NT2/D1 (cell line): Measurements from ENCODE around the gene APOBEC3A.

Experiments used
- DNase-seq: peaks from one replicate; pipeline ENCODE4 v3.0.0-alpha.2; 2011; ENCODE audit warnings: low read depth, low spot score
- H3K27me3 ChIP-seq: 2 replicates; pipeline ENCODE4 v1.6.0; 2011; ENCODE audit warnings: mild to moderate bottlenecking; ENCODE audit not compliant: insufficient read length, insufficient read depth
- H3K36me3 ChIP-seq: 2 replicates; pipeline ENCODE4 v1.6.1; 2011; ENCODE audit warnings: mild to moderate bottlenecking, low read length, mixed read lengths; ENCODE audit not compliant: insufficient read depth, insufficient read length
- H3K4me1 ChIP-seq: 2 replicates; pipeline ENCODE4 v1.5.1; 2011; ENCODE audit not compliant: insufficient read depth, insufficient read length
- H3K4me3 ChIP-seq: 2 replicates; pipeline ENCODE4 v1.5.1; 2011; ENCODE audit warnings: low read depth; ENCODE audit not compliant: insufficient read length
- H3K9ac ChIP-seq: 2 replicates; pipeline ENCODE4 v1.6.0; 2011; ENCODE audit warnings: low read depth; ENCODE audit not compliant: insufficient read length
- H3K9me3 ChIP-seq: 2 replicates; pipeline ENCODE4 v1.5.1; 2011; ENCODE audit warnings: mild to moderate bottlenecking, low read length; ENCODE audit not compliant: insufficient read depth
- SUZ12 ChIP-seq: IDR thresholded peaks from 2 replicates; pipeline ENCODE4 v1.6.1; 2011; ENCODE audit not compliant: insufficient read length, insufficient read depth; ENCODE audit errors: extremely low read depth
- YY1 ChIP-seq: IDR thresholded peaks from 2 replicates; pipeline ENCODE4 v1.6.1; 2011; ENCODE audit not compliant: insufficient read length, insufficient read depth
- ZNF274 ChIP-seq: IDR thresholded peaks from 2 replicates; pipeline ENCODE4 v1.6.1; 2011; ENCODE audit warnings: mild to moderate bottlenecking, low read depth, low read length

Gene APOBEC3A

GRCh38 chr22:38937036-38937435 lies 20.4 kb upstream of the APOBEC3A start:
- H3K4me3 ChIP-seq, result no peak overlapping the region
- H3K36me3 ChIP-seq, result no peaks in the 10 kb centered on the region
- peaks cover 5% of the 10 kb centered on the region for H3K27me3 ChIP-seq
- TF ChIP-seq ZNF274, result no peak
- no peak for TF ChIP-seq YY1
- TF ChIP-seq SUZ12, result no peak
- H3K9me3 ChIP-seq, result no peaks in the 10 kb centered on the region
- no peak overlapping the region for H3K9ac ChIP-seq
- DNase-seq, result no peak
- H3K4me1 ChIP-seq, result no peaks in the 10 kb centered on the region

GRCh38 chr22:38937541-38937940 lies 19.9 kb upstream of the APOBEC3A start:
- Histone ChIP-seq H3K9ac (no peak overlapping the region), H3K4me1 (no peaks in the 10 kb centered on the region), H3K27me3 (peaks cover 5% of the 10 kb centered on the region), H3K4me3 (no peak overlapping the region), H3K9me3 (no peaks in the 10 kb centered on the region), H3K36me3 (no peaks in the 10 kb centered on the region)
- DNase-seq, result no peak
- TF ChIP-seq SUZ12 (no peak), YY1 (no peak), ZNF274 (no peak)

- H3K27me3 ChIP-seq, result peaks cover 10% of the 10 kb centered on the region
- TF ChIP-seq YY1 (no peak), SUZ12 (no peak), ZNF274 (no peak)
- no peak for DNase-seq
- H3K4me1 ChIP-seq, result no peaks in the 10 kb centered on the region
- H3K36me3 ChIP-seq, result no peaks in the 10 kb centered on the region
- no peak overlapping the region for H3K9ac ChIP-seq
- H3K4me3 ChIP-seq, result no peak overlapping the region
- H3K9me3 ChIP-seq, result no peaks in the 10 kb centered on the region
Observed at GRCh38 chr22:38938221-38938620, 19.2 kb upstream of the APOBEC3A start.

GRCh38 chr22:38938925-38939324 lies 18.5 kb upstream of the APOBEC3A start:
- no peak for TF ChIP-seq ZNF274
- no peak for TF ChIP-seq YY1
- TF ChIP-seq SUZ12, result no peak
- H3K4me1 ChIP-seq, result no peaks in the 10 kb centered on the region
- no peak overlapping the region for H3K4me3 ChIP-seq
- no peaks in the 10 kb centered on the region for H3K9me3 ChIP-seq
- peaks cover 17% of the 10 kb centered on the region for H3K27me3 ChIP-seq
- no peaks in the 10 kb centered on the region for H3K36me3 ChIP-seq
- no peak overlapping the region for H3K9ac ChIP-seq
- DNase-seq, result no peak

- no peak overlapping the region for H3K9ac ChIP-seq
Observed at GRCh38 chr22:38940811-38941384, 16.5 kb upstream of the APOBEC3A start.

GRCh38 chr22:38941488-38941987 lies 15.9 kb upstream of the APOBEC3A start:
- Histone ChIP-seq H3K9ac (no peak overlapping the region), H3K4me3 (no peak overlapping the region), H3K4me1 (peaks cover 2% of the 10 kb centered on the region), H3K36me3 (no peaks in the 10 kb centered on the region), H3K9me3 (no peaks in the 10 kb centered on the region), H3K27me3 (peaks cover 18% of the 10 kb centered on the region)
- no peak for DNase-seq
- TF ChIP-seq YY1 (no peak), ZNF274 (no peak), SUZ12 (no peak)

More at GRCh38 chr22:38940811-38941384, 16.5 kb upstream of the APOBEC3A start:
- peaks cover 18% of the 10 kb centered on the region for H3K27me3 ChIP-seq
- H3K4me1 ChIP-seq, result no peaks in the 10 kb centered on the region
- TF ChIP-seq ZNF274, result no peak
- no peak for DNase-seq
- no peaks in the 10 kb centered on the region for H3K9me3 ChIP-seq
- H3K4me3 ChIP-seq, result no peak overlapping the region
- H3K36me3 ChIP-seq, result no peaks in the 10 kb centered on the region

- Histone ChIP-seq H3K36me3 (no peaks in the 10 kb centered on the region), H3K27me3 (peaks cover 18% of the 10 kb centered on the region)
Observed at GRCh38 chr22:38942702-38943101, 14.7 kb upstream of the APOBEC3A start.

GRCh38 chr22:38943201-38943600 lies 14.2 kb upstream of the APOBEC3A start:
- no peaks in the 10 kb centered on the region for H3K36me3 ChIP-seq
- H3K4me3 ChIP-seq, result no peak overlapping the region
- peaks cover 6% of the 10 kb centered on the region for H3K4me1 ChIP-seq
- H3K27me3 ChIP-seq, result peaks cover 18% of the 10 kb centered on the region
- TF ChIP-seq YY1, result no peak
- TF ChIP-seq ZNF274, result no peak
- no peak for TF ChIP-seq SUZ12
- H3K9ac ChIP-seq, result no peak overlapping the region
- no peak for DNase-seq
- no peaks in the 10 kb centered on the region for H3K9me3 ChIP-seq

More at GRCh38 chr22:38942702-38943101, 14.7 kb upstream of the APOBEC3A start:
- Histone ChIP-seq H3K9ac (no peak overlapping the region), H3K4me1 (peaks cover 6% of the 10 kb centered on the region), H3K9me3 (no peaks in the 10 kb centered on the region), H3K4me3 (no peak overlapping the region)
- no peak for DNase-seq
- TF ChIP-seq ZNF274 (no peak), YY1 (no peak), SUZ12 (no peak)
